GM19035 (cell line): ENCODE results near the gene LRP5.
"Not testable (repeated sequence)": the region's sequence is repeated elsewhere in the genome, so short reads cannot be mapped to it uniquely, and the experiment has no call there.

ENCODE experiments used
- ATAC-seq: cut with Tn5 transposase; IDR thresholded peaks from one replicate; pipeline ENCODE4 v1.9.1; 2021; ENCODE audit not compliant: unreplicated experiment

Gene LRP5

GRCh38 chr11:68413591-68413999 lies 101.2 kb downstream of the LRP5 start:
- no peak for ATAC-seq

DNA sequence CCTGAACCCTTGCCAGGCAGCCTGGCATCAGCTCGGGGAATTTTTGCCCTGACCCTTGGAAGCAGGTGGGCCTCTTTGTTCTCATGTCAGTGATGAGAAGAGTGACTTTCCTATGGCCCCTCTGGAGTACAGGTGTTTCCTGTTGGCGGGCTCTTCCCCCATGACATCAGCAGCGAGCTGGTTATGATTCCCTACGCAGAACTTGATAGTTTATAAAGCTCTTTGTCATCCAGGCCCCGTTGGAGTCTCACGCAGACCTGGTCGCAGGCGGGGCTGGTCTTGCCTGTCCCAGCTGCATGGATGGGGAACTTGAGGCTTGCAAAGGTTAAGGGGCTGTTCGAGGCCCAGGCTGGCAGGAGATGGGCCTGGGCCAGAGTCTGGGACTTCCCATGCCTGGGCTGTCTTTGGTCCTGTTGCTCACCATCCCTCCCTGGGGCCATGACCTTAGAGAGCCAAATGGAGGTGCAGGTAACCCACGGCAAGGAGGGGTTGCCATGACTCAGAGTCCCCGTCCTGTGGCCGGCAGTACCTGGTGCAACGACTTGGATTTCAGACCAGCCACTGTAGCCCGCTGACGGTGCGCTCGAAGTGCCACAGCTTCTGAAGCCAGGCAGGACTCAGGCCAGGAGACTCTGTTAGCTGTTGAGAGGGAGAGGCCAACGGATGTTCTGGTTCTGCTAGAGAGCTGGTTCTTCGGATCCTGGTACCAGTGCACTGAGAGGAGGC lies 102.3 kb downstream of the LRP5 start:
- no peak for ATAC-seq

DNA sequence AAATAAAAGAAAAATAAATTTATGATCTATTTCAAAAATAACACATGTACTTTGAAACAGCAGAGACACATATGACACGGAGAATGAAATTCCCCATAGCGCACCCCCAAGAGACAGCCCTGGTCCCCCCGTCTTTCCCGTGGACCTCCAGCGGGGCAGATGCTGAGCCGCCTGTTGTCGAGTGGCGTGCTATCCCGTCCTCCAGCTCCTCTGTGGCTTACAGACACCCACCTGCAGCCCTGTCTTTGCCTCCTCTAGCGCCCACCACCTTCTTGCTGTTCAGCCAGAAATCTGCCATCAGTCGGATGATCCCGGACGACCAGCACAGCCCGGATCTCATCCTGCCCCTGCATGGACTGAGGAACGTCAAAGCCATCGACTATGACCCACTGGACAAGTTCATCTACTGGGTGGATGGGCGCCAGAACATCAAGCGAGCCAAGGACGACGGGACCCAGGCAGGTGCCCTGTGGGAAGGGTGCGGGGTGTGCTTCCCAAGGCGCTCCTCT lies 103.7 kb downstream of the LRP5 start:
- ATAC-seq = no peak

- no peak for ATAC-seq
Measured at GRCh38 chr11:68418648-68419047, 106.3 kb downstream of the LRP5 start.

GRCh38 chr11:68420171-68420570 lies 107.8 kb downstream of the LRP5 start:
- no peak for ATAC-seq

GRCh38 chr11:68423481-68423880 lies 111.1 kb downstream of the LRP5 start:
- no peak for ATAC-seq

GRCh38 chr11:68424101-68424632 lies 111.8 kb downstream of the LRP5 start:
- no peak for ATAC-seq

DNA sequence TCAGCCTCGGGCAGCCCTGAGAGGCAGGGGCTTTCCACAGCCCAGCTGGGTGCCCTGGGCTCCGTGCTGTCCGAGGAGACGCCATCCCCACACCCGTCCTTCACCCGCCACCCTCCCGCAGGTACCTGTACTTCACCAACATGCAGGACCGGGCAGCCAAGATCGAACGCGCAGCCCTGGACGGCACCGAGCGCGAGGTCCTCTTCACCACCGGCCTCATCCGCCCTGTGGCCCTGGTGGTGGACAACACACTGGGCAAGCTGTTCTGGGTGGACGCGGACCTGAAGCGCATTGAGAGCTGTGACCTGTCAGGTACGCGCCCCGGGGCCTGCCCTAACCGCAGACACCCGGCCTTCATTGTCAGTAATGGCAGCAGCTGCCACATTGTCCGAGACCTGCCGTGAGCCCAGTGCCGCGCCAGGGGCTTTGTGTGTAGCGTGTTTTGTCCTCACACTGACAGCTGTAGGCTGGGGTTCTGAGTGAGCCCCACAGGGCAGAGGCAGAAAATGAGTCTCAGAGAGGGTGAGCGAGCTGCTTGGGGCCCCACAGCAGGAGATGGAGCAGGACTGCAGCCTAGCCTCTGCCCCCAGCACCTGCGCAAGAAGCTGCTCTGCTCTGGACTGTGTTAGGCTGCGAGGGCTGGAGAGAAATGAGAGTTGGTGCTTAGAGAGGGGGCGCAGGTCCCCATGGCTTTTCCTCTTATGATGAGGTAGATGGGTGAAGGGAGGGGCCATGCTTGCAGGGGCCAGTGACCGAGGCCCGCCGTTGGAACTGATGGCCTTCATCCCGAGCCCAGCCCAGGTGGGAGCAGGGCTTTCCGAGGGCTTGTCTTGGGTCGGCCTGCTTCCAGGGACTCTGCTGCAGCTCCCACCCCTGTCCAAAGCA lies 112.8 kb downstream of the LRP5 start:
- no peak for ATAC-seq

DNA sequence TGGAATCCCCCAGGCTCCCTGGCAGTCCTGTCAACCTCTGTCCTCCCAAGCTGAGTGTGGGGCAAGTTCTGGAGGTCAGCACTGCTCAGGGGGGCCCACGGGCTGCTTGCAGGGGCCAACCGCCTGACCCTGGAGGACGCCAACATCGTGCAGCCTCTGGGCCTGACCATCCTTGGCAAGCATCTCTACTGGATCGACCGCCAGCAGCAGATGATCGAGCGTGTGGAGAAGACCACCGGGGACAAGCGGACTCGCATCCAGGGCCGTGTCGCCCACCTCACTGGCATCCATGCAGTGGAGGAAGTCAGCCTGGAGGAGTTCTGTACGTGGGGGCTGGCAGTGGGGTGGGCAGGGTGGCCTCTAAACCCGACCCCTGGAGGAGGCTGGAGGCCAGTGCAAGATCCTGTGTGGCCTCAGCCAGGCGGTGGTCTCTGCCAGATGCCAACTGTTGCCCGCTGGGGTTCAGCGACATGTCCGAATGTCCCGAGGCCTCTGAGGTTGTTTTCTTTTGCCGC lies 113.5 kb downstream of the LRP5 start:
- no peak for ATAC-seq

DNA sequence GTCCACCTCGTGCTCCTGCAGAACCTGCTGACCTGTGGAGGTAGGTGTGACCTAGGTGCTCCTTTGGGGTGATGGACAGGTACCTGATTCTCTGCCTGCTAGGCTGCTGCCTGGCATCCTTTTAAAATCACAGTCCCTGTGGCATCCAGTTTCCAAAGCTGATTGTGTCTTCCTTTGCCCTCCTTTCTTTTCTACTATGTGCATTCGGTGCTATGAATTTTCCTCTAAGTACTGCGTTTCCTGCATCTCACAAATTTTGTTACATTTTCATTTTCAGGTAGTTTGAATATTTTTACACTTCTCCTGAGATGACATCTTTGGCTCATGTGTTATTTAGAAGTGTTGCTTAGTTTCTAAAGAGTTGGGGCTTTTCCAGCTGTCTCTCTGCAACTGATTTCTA lies 117.3 kb downstream of the LRP5 start:
- no peak for ATAC-seq

DNA sequence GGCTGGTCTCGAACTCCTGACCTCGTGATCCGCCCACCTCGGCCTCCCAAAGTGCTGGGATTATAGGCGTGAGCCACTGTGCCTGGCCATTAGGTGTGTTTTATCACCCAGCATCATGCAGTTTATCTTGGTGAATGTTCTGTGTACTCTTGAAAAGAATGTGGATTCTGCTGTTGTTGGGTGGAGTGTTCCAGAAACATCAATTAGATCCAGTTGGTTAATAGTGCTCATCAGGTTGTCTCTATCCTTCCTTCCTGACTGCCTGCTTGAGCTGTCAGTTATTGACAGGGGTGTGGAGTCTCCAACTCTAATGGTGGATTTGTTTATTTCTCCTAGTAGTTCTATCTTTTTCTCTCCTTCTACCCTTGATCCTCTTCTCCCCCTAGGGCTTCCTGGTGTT lies 118.0 kb downstream of the LRP5 start:
- no peak for ATAC-seq

DNA sequence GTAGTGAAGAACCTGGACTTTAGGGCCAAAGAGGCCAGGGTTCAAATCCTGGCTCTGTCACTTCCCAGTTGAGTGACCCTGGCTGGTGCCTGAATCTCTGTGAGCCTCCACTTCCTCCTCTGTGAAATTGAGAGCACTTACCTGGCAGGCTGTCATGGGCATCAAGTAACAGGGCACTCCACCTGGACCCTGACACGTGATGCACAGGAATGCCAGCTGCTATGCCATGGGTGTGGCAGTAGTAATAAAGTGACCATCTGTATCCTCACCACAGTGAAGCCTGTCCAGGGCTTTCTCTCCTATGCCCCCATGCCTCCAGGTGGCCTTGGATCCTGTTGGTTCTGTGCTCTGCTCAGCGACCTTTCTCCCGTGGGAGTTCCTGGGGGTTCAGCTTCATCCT lies 118.4 kb downstream of the LRP5 start:
- ATAC-seq = no peak

- no peak for ATAC-seq
Measured at GRCh38 chr11:68431984-68432645, 119.7 kb downstream of the LRP5 start.

- ATAC-seq = no peak
Measured at GRCh38 chr11:68432874-68433273, 120.5 kb downstream of the LRP5 start.

GRCh38 chr11:68433541-68433940 lies 121.2 kb downstream of the LRP5 start:
- ATAC-seq = no peak

GRCh38 chr11:68434159-68434558 lies 121.8 kb downstream of the LRP5 start:
- not testable (repeated sequence) for ATAC-seq

GRCh38 chr11:68436162-68436888 lies 123.9 kb downstream of the LRP5 start:
- no peak for ATAC-seq

GRCh38 chr11:68436985-68437926 lies 124.9 kb downstream of the LRP5 start:
- ATAC-seq = no peak

DNA sequence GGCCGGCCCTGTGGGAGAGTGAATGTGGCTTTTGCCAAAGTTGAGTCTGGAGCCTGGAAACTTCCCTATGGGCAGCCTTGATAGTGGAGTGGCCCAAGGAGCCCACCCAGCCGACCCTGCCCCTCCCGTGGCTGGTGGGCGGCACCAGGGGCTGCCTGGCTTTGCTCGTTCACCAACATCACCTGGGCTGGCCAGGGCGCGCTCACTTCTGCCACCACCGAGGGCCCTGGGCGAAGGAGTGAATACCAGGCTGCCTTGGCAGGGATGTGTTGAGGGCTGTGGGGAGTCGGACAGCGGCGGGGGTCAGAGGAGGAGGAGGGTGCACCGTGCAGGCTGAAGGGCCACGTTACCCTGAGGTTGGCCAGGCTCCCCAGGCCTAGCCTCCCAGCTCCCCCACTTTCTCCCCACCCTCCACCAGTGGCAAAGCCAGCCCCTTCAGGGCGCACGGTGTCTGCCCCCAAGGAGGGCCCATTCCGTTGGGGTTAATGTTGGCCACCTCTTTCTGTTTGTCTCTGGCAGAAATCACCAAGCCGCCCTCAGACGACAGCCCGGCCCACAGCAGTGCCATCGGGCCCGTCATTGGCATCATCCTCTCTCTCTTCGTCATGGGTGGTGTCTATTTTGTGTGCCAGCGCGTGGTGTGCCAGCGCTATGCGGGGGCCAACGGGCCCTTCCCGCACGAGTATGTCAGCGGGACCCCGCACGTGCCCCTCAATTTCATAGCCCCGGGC lies 125.7 kb downstream of the LRP5 start:
- no peak for ATAC-seq
